GM23338 (cell line): Measurements from ENCODE around the gene MTHFD2L. TPM values are rescaled to one million over a fixed set of nuclear protein-coding genes. Genes with fewer than 3 reads are reported as not detected.

ENCODE experiments used
- ATAC-seq: fragments of 200-7000 bp; cut with Tn5 transposase; 3 replicates; pipeline ENCODE4 v1.9.1; 2020
- DNase-seq: peaks from one replicate; pipeline ENCODE4 v3.0.0-alpha.2; 2015; ENCODE audit warnings: low spot score
- H2AFZ ChIP-seq: fragments of 200-600 bp; sonication (generic); 2 replicates; pipeline ENCODE4 v1.8.0; 2016; ENCODE audit warnings: antibody characterized with exemption, mild to moderate bottlenecking, moderate library complexity
- H3F3A ChIP-seq: fragments of 200-600 bp; sonication (generic); replicated peaks from 2 replicates; pipeline ENCODE4 v1.8.0; 2017; ENCODE audit warnings: antibody characterized with exemption, mixed run types, low read depth
- H3K27ac ChIP-seq: fragments of 200-600 bp; sonication (generic); 2 replicates; pipeline ENCODE4 v1.6.1; 2016; ENCODE audit warnings: low read depth
- H3K27me3 ChIP-seq: fragments of 200-600 bp; sonication (generic); 2 replicates; pipeline ENCODE4 v1.8.0; 2016; ENCODE audit warnings: mild to moderate bottlenecking, mixed run types, moderate library complexity; ENCODE audit not compliant: insufficient read depth
- H3K36me3 ChIP-seq: fragments of 200-600 bp; sonication (generic); 2 replicates; pipeline ENCODE4 v1.8.0; 2016; ENCODE audit warnings: mild to moderate bottlenecking; ENCODE audit not compliant: insufficient read depth
- H3K4me1 ChIP-seq: fragments of 200-600 bp; sonication (generic); 2 replicates; pipeline ENCODE4 v1.8.0; 2016; ENCODE audit warnings: mild to moderate bottlenecking, moderate library complexity; ENCODE audit not compliant: insufficient read depth
- H3K4me2 ChIP-seq: fragments of 200-600 bp; sonication (generic); 2 replicates; pipeline ENCODE4 v1.7.1; 2017; ENCODE audit warnings: mixed run types
- H3K4me3 ChIP-seq: fragments of 200-600 bp; sonication (generic); 2 replicates; pipeline ENCODE4 v1.6.1; 2016; ENCODE audit warnings: mixed run types
- H3K79me2 ChIP-seq: fragments of 200-600 bp; sonication (generic); replicated peaks from 2 replicates; pipeline ENCODE4 v1.8.0; 2017; ENCODE audit warnings: mild to moderate bottlenecking; ENCODE audit not compliant: insufficient read depth
- H3K9me2 ChIP-seq: fragments of 200-600 bp; sonication (generic); 2 replicates; pipeline ENCODE4 v1.8.0; 2017; ENCODE audit not compliant: insufficient read depth
- H4K20me1 ChIP-seq: fragments of 200-600 bp; sonication (generic); replicated peaks from 2 replicates; pipeline ENCODE4 v1.8.0; 2017; ENCODE audit warnings: mild to moderate bottlenecking; ENCODE audit not compliant: insufficient read depth
- H3K27ac Mint-ChIP-seq: 2 replicates; pipeline ENCODE4 v1.8.0; 2020; ENCODE audit warnings: inconsistent platforms, mild to moderate bottlenecking, moderate library complexity, mixed read lengths
- H3K27me3 Mint-ChIP-seq: 3 replicates; pipeline ENCODE4 v1.8.0; 2022; ENCODE audit warnings: low read depth, mild to moderate bottlenecking, moderate library complexity, mixed read lengths, inconsistent platforms; ENCODE audit not compliant: insufficient read depth, poor library complexity
- H3K36me3 Mint-ChIP-seq: 3 replicates; pipeline ENCODE4 v1.8.0; 2021; ENCODE audit warnings: low read depth, mild to moderate bottlenecking, inconsistent platforms, moderate library complexity, mixed read lengths
- H3K4me1 Mint-ChIP-seq: 3 replicates; pipeline ENCODE4 v1.8.0; 2020; ENCODE audit warnings: mild to moderate bottlenecking, inconsistent platforms, mixed read lengths
- H3K4me3 Mint-ChIP-seq: 3 replicates; pipeline ENCODE4 v1.8.0; 2021; ENCODE audit warnings: moderate library complexity, mild to moderate bottlenecking, inconsistent platforms, mixed read lengths
- H3K9me3 Mint-ChIP-seq: 3 replicates; pipeline ENCODE4 v1.8.0; 2020; ENCODE audit warnings: moderate library complexity, mild to moderate bottlenecking, inconsistent platforms, mixed read lengths
- CREB1 ChIP-seq: fragments of 250-450 bp; sonication (Bioruptor Pico); IDR thresholded peaks from 2 replicates; pipeline ENCODE4 v1.5.0; 2020; ENCODE audit warnings: low read depth, mild to moderate bottlenecking, moderate library complexity
- EZH2 ChIP-seq: fragments of 200-600 bp; sonication (generic); IDR thresholded peaks from one replicate; pipeline ENCODE4 v1.8.0; 2017; ENCODE audit warnings: antibody characterized with exemption, mild to moderate bottlenecking, low read depth; ENCODE audit not compliant: unreplicated experiment
- EZH2phosphoT487 ChIP-seq: fragments of 200-600 bp; sonication (generic); IDR thresholded peaks from one replicate; pipeline ENCODE4 v1.8.1; 2018; ENCODE audit warnings: antibody characterized with exemption; ENCODE audit not compliant: unreplicated experiment
- JUNB ChIP-seq: IDR thresholded peaks from one replicate; pipeline ENCODE4 v1.6.1; 2016; ENCODE audit warnings: antibody characterized with exemption; ENCODE audit not compliant: unreplicated experiment
- NANOG ChIP-seq: IDR thresholded peaks from 2 replicates; pipeline ENCODE4 v1.6.1; 2016; ENCODE audit warnings: antibody characterized with exemption, borderline replicate concordance
- POLR2AphosphoS5 ChIP-seq: IDR thresholded peaks from 2 replicates; pipeline ENCODE4 v1.6.1; 2016; ENCODE audit warnings: antibody characterized with exemption, low read depth
- REST ChIP-seq: IDR thresholded peaks from one replicate; pipeline ENCODE4 v1.6.1; 2018; ENCODE audit warnings: antibody characterized with exemption; ENCODE audit not compliant: unreplicated experiment
- STAT1 ChIP-seq: IDR thresholded peaks from one replicate; pipeline ENCODE4 v1.6.1; 2016; ENCODE audit warnings: antibody characterized with exemption; ENCODE audit not compliant: unreplicated experiment
- ZNF114 ChIP-seq: fragments of 250-450 bp; sonication (Bioruptor Pico); IDR thresholded peaks from 2 replicates; pipeline ENCODE4 v1.5.0; 2020; ENCODE audit warnings: mild to moderate bottlenecking, moderate library complexity
- ZNF331 ChIP-seq: fragments of 250-450 bp; sonication (Bioruptor Pico); IDR thresholded peaks from 2 replicates; pipeline ENCODE4 v1.5.0; 2020; ENCODE audit warnings: low read depth, mild to moderate bottlenecking, moderate library complexity
- polyA plus RNA-seq: library from polyadenylated mRNA; unstranded; fragments of >200 nt; fragmentation: Nextera tagmentation; extraction: Ambion mirVana; gene quantifications from 2 replicates; pipeline ENCODE4 v1.2.1, GENCODE V29; 2016
- total RNA-seq: library from RNA; depleted of rRNA; stranded (reverse); fragments of >200 nt; shearing (Covaris generic); gene quantifications from 2 replicates; pipeline ENCODE4 v1.2.3, GENCODE V29; 2014
- TF ChIP-seq, protein P1 (sequence below): IDR thresholded peaks from 2 replicates; pipeline ENCODE4 v1.6.1; 2016; ENCODE audit warnings: antibody characterized with exemption
- TF ChIP-seq, protein P2 (sequence below), 2 experiments: fragments of 200-600 bp in 1 of 2; sonication (generic) in 1 of 2; conservative IDR thresholded peaks; 2 replicates each; pipeline versions ENCODE4 v1.5.1 to v1.6.1; 2016 to 2017; ENCODE audit warnings: antibody characterized with exemption in 2 of 2, low read depth in 2 of 2, mild to moderate bottlenecking in 2 of 2, moderate library complexity in 1 of 2
- TF ChIP-seq, protein P3 (sequence below): fragments of 250-450 bp; sonication (Bioruptor Pico); IDR thresholded peaks from 2 replicates; pipeline ENCODE4 v1.5.0; 2020; ENCODE audit warnings: mild to moderate bottlenecking, moderate library complexity

MTHFD2L gene
- total and polyA plus RNA-seq, 2 experiments from 2014 or later = 24.4 to 35.7 TPM

DNA sequence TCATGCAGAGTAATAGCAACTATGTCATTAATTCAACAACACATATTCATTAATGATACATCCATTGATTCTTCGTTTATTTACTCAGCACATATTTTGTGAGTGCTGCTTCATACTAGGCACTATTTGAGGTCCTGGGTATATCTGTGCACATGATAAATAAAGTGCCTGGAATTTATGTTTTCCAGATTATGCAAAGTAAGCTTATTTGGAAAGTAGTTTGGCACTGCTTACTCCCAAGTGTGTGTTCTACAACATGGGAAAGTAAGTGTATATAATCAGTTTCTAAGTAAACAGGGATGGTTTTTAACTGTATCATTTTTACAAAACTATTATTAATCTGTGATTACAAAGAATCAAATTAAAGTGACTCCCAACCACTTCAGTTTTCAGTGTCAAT lies 133.6 kb downstream of the MTHFD2L start:
- no peaks in the 10 kb centered on the region for H3K9me2 ChIP-seq
- DNase-seq (no peak), ATAC-seq (no peak)
- H3K4me3 ChIP-seq = no peak overlapping the region
- Mint-ChIP-seq H3K27ac (no peak overlapping the region), H3K4me1 (no peaks in the 10 kb centered on the region), H3K4me3 (no peak overlapping the region), H3K9me3 (no peaks in the 10 kb centered on the region), H3K36me3 (no peaks in the 10 kb centered on the region), H3K27me3 (no peaks in the 10 kb centered on the region)
- no peak for TF ChIP-seq REST
- no peak for TF ChIP-seq NANOG
- TF ChIP-seq JUNB = no peak
- no peak for TF ChIP-seq EZH2phosphoT487
- no peak for TF ChIP-seq STAT1
- no peak for TF ChIP-seq CREB1
- TF ChIP-seq ZNF331 = no peak
- TF ChIP-seq, protein P1, sequence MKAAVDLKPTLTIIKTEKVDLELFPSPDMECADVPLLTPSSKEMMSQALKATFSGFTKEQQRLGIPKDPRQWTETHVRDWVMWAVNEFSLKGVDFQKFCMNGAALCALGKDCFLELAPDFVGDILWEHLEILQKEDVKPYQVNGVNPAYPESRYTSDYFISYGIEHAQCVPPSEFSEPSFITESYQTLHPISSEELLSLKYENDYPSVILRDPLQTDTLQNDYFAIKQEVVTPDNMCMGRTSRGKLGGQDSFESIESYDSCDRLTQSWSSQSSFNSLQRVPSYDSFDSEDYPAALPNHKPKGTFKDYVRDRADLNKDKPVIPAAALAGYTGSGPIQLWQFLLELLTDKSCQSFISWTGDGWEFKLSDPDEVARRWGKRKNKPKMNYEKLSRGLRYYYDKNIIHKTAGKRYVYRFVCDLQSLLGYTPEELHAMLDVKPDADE = no peak
- no peak for TF ChIP-seq EZH2
- TF ChIP-seq ZNF114 = no peak
- TF ChIP-seq, protein P2, sequence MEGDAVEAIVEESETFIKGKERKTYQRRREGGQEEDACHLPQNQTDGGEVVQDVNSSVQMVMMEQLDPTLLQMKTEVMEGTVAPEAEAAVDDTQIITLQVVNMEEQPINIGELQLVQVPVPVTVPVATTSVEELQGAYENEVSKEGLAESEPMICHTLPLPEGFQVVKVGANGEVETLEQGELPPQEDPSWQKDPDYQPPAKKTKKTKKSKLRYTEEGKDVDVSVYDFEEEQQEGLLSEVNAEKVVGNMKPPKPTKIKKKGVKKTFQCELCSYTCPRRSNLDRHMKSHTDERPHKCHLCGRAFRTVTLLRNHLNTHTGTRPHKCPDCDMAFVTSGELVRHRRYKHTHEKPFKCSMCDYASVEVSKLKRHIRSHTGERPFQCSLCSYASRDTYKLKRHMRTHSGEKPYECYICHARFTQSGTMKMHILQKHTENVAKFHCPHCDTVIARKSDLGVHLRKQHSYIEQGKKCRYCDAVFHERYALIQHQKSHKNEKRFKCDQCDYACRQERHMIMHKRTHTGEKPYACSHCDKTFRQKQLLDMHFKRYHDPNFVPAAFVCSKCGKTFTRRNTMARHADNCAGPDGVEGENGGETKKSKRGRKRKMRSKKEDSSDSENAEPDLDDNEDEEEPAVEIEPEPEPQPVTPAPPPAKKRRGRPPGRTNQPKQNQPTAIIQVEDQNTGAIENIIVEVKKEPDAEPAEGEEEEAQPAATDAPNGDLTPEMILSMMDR (conservative IDR thresholded peaks at IDR 0.05; ENCODE audit: low read depth in 2 of 2) = no peak
- TF ChIP-seq, protein P3, sequence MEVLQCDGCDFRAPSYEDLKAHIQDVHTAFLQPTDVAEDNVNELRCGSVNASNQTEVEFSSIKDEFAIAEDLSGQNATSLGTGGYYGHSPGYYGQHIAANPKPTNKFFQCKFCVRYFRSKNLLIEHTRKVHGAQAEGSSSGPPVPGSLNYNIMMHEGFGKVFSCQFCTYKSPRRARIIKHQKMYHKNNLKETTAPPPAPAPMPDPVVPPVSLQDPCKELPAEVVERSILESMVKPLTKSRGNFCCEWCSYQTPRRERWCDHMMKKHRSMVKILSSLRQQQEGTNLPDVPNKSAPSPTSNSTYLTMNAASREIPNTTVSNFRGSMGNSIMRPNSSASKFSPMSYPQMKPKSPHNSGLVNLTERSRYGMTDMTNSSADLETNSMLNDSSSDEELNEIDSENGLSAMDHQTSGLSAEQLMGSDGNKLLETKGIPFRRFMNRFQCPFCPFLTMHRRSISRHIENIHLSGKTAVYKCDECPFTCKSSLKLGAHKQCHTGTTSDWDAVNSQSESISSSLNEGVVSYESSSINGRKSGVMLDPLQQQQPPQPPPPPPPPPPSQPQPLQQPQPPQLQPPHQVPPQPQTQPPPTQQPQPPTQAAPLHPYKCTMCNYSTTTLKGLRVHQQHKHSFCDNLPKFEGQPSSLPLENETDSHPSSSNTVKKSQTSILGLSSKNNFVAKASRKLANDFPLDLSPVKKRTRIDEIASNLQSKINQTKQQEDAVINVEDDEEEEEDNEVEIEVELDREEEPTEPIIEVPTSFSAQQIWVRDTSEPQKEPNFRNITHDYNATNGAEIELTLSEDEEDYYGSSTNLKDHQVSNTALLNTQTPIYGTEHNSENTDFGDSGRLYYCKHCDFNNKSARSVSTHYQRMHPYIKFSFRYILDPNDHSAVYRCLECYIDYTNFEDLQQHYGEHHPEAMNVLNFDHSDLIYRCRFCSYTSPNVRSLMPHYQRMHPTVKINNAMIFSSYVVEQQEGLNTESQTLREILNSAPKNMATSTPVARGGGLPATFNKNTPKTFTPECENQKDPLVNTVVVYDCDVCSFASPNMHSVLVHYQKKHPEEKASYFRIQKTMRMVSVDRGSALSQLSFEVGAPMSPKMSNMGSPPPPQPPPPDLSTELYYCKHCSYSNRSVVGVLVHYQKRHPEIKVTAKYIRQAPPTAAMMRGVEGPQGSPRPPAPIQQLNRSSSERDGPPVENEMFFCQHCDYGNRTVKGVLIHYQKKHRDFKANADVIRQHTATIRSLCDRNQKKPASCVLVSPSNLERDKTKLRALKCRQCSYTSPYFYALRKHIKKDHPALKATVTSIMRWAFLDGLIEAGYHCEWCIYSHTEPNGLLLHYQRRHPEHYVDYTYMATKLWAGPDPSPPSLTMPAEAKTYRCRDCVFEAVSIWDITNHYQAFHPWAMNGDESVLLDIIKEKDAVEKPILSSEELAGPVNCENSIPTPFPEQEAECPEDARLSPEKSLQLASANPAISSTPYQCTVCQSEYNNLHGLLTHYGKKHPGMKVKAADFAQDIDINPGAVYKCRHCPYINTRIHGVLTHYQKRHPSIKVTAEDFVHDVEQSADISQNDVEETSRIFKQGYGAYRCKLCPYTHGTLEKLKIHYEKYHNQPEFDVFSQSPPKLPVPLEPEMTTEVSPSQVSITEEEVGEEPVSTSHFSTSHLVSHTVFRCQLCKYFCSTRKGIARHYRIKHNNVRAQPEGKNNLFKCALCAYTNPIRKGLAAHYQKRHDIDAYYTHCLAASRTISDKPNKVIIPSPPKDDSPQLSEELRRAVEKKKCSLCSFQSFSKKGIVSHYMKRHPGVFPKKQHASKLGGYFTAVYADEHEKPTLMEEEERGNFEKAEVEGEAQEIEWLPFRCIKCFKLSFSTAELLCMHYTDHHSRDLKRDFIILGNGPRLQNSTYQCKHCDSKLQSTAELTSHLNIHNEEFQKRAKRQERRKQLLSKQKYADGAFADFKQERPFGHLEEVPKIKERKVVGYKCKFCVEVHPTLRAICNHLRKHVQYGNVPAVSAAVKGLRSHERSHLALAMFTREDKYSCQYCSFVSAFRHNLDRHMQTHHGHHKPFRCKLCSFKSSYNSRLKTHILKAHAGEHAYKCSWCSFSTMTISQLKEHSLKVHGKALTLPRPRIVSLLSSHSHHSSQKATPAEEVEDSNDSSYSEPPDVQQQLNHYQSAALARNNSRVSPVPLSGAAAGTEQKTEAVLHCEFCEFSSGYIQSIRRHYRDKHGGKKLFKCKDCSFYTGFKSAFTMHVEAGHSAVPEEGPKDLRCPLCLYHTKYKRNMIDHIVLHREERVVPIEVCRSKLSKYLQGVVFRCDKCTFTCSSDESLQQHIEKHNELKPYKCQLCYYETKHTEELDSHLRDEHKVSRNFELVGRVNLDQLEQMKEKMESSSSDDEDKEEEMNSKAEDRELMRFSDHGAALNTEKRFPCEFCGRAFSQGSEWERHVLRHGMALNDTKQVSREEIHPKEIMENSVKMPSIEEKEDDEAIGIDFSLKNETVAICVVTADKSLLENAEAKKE = no peak
- TF ChIP-seq POLR2AphosphoS5 = no peak
- H3K36me3 ChIP-seq = no peaks in the 10 kb centered on the region
- H3F3A ChIP-seq = no peaks in the 10 kb centered on the region
- no peaks in the 10 kb centered on the region for H3K27me3 ChIP-seq
- no peak overlapping the region for H3K27ac ChIP-seq
- no peak overlapping the region for H2AFZ ChIP-seq
- H3K79me2 ChIP-seq = no peaks in the 10 kb centered on the region
- no peaks in the 10 kb centered on the region for H4K20me1 ChIP-seq
- no peaks in the 10 kb centered on the region for H3K4me1 ChIP-seq
- no peak overlapping the region for H3K4me2 ChIP-seq
